CD14-positive monocyte (primary cell): ENCODE data around the gene DDN. TPM values are rescaled to one million over a fixed set of nuclear protein-coding genes. Genes with fewer than 3 reads are reported as not detected.

Experiments used
- DNase-seq, 3 donors: peaks; one replicate each; pipeline ENCODE4 v3.0.0-alpha.2; 2011 to 2022
- H2AFZ ChIP-seq: 2 replicates; pipeline ENCODE4 v1.6.0; 2012; ENCODE audit warnings: mild to moderate bottlenecking, low read depth, low read length, inconsistent platforms; ENCODE audit not compliant: insufficient read depth, poor library complexity, severe bottlenecking
- H3K27ac ChIP-seq, 2 donors: 1 replicate in 1 of 2; 2 replicates in 1 of 2; pipeline ENCODE4 v1.5.1; 2012 to 2013; ENCODE audit warnings: low read length in 2 of 2, control low read depth in 1 of 2, inconsistent platforms in 1 of 2, low read depth in 1 of 2, mild to moderate bottlenecking in 1 of 2
- H3K27me3 ChIP-seq, 2 donors: one replicate each; pipeline versions ENCODE4 v1.6.0 to v1.6.1; 2011 to 2013; ENCODE audit warnings: low read length in 2 of 2; ENCODE audit not compliant: control insufficient read depth in 2 of 2, insufficient read depth in 2 of 2
- H3K36me3 ChIP-seq, 2 donors: replicated peaks in 1 of 2; 1 replicate in 1 of 2; 2 replicates in 1 of 2; pipeline versions ENCODE4 v1.5.1 to v1.6.1; 2012 to 2013; ENCODE audit warnings: low read length in 2 of 2, control low read depth in 1 of 2, inconsistent platforms in 1 of 2, mild to moderate bottlenecking in 1 of 2; ENCODE audit not compliant: insufficient read depth in 2 of 2, control insufficient read depth in 1 of 2
- H3K4me1 ChIP-seq, 2 donors: 1 replicate in 1 of 2; 2 replicates in 1 of 2; pipeline versions ENCODE4 v1.5.1 to v1.6.1; 2012 to 2013; ENCODE audit warnings: low read length in 2 of 2, control low read depth in 1 of 2, inconsistent platforms in 1 of 2, mild to moderate bottlenecking in 1 of 2, moderate library complexity in 1 of 2; ENCODE audit not compliant: insufficient read depth in 2 of 2, control insufficient read depth in 1 of 2
- H3K4me2 ChIP-seq: replicated peaks from 2 replicates; pipeline ENCODE3; 2012; ENCODE audit warnings: low read length, moderate library complexity, mild to moderate bottlenecking; ENCODE audit not compliant: poor library complexity, severe bottlenecking; ENCODE audit errors: extremely low read depth
- H3K4me3 ChIP-seq, 3 experiments: fragments of 200-600 bp in 1 of 3; sonication (generic) in 1 of 3; replicated peaks in 1 of 3; 1 replicate in 2 of 3; 2 replicates in 1 of 3; pipeline ENCODE4 v1.5.1; 2011 to 2013; ENCODE audit warnings: low read length in 3 of 3, mild to moderate bottlenecking in 3 of 3, control low read depth in 2 of 3, low read depth in 2 of 3, inconsistent platforms in 1 of 3, moderate library complexity in 1 of 3
- H3K79me2 ChIP-seq: 2 replicates; pipeline ENCODE4 v1.6.0; 2012; ENCODE audit warnings: mild to moderate bottlenecking, control low read depth, inconsistent platforms, low read length, moderate library complexity; ENCODE audit not compliant: insufficient read depth
- H3K9ac ChIP-seq: 2 replicates; pipeline ENCODE4 v1.6.0; 2017; ENCODE audit warnings: low read length, mild to moderate bottlenecking; ENCODE audit not compliant: insufficient read depth, poor library complexity, severe bottlenecking
- H3K9me3 ChIP-seq, 2 donors: replicated peaks in 1 of 2; 1 replicate in 1 of 2; 2 replicates in 1 of 2; pipeline versions ENCODE4 v1.5.1 to v1.6.1; 2012 to 2013; ENCODE audit warnings: low read length in 2 of 2, control low read depth in 1 of 2; ENCODE audit not compliant: control insufficient read depth in 1 of 2, insufficient read depth in 1 of 2
- H4K20me1 ChIP-seq: 2 replicates; pipeline ENCODE4 v1.6.0; 2012; ENCODE audit warnings: mild to moderate bottlenecking, low read length, control low read depth, moderate library complexity; ENCODE audit not compliant: insufficient read depth
- H3K27ac Mint-ChIP-seq, 7 donors: one replicate each; pipeline ENCODE4 v1.8.0; 2020; ENCODE audit warnings: mild to moderate bottlenecking in 7 of 7, mixed read lengths in 7 of 7, moderate library complexity in 6 of 7, inconsistent platforms in 2 of 7
- H3K27me3 Mint-ChIP-seq, 3 donors: one replicate each; pipeline ENCODE4 v1.8.0; 2021 to 2022; ENCODE audit warnings: low read depth in 3 of 3, mild to moderate bottlenecking in 3 of 3, mixed read lengths in 3 of 3, moderate library complexity in 3 of 3, inconsistent platforms in 1 of 3
- H3K36me3 Mint-ChIP-seq, 2 donors: one replicate each; pipeline ENCODE4 v1.8.0; 2020; ENCODE audit warnings: mixed read lengths in 2 of 2, inconsistent platforms in 1 of 2, mild to moderate bottlenecking in 1 of 2
- H3K4me1 Mint-ChIP-seq: one replicate; pipeline ENCODE4 v1.8.0; 2020; ENCODE audit warnings: mild to moderate bottlenecking, mixed read lengths
- H3K4me3 Mint-ChIP-seq, 2 donors: one replicate each; pipeline ENCODE4 v1.8.0; 2020; ENCODE audit warnings: mild to moderate bottlenecking in 2 of 2, mixed read lengths in 2 of 2, moderate library complexity in 1 of 2
- H3K9me3 Mint-ChIP-seq, 7 donors: one replicate each; pipeline ENCODE4 v1.8.0; 2020 to 2022; ENCODE audit warnings: mixed read lengths in 7 of 7, mild to moderate bottlenecking in 6 of 7, moderate library complexity in 6 of 7, inconsistent platforms in 2 of 7
- CTCF ChIP-seq: fragments of 200-600 bp; IDR thresholded peaks from one replicate; pipeline ENCODE4 v1.8.0; 2022; ENCODE audit warnings: antibody characterized with exemption, mild to moderate bottlenecking
- WGBS: methylation state at CpG from one replicate; pipeline ENCODE4 v1.1.5; 2013; ENCODE audit warnings: missing lambda C conversion rate; ENCODE audit not compliant: insufficient coverage; 5-methylcytosine and 5-hydroxymethylcytosine counted together
- intact Hi-C, 2 donors: fragments of 100-400 bp; cut with micrococcal nuclease; formaldehyde crosslinking; loops; one replicate each; pipeline versions ENCODE4 v1.15.0 to v1.15.1; 2023
- polyA plus RNA-seq, 3 donors: library from polyadenylated mRNA; depleted of rRNA in 1 of 3; unstranded in 2 of 3; stranded (reverse) in 1 of 3; fragments of 300-500 nt in 2 of 3; fragments of >200 nt in 1 of 3; fragmentation: Illumina TruSeq in 2 of 3; gene quantifications; 1 replicate in 2 of 3; 2 replicates in 1 of 3; pipeline ENCODE4 v1.2.3, GENCODE V29; 2012 to 2021

The DDN gene
- polyA plus RNA-seq, 3 donors, result 0.27 TPM; not detected in 2

- intact Hi-C loops, result loop anchor here in 1 of 2 donors (10.0 kb wide), 1 partner anchor 54 kb away; no protein-coding TSS in a partner anchor
- Histone ChIP-seq H3K36me3 (no peaks in the 10 kb centered on the region), H3K9ac (no peak overlapping the region), H3K4me2 (no peak overlapping the region), H4K20me1 (no peaks in the 10 kb centered on the region), H3K27me3 (peaks cover 43 to 79% of the 10 kb centered on the region in 2 donors), H3K79me2 (no peaks in the 10 kb centered on the region), H2AFZ (no peak overlapping the region), H3K4me3 (no peak overlapping the region), H3K9me3 (no peaks in the 10 kb centered on the region), H3K27ac (no peak overlapping the region), H3K4me1 (peaks cover 5 to 6% of the 10 kb centered on the region in 2 donors)
- Mint-ChIP-seq H3K9me3 (peaks cover 0 to 10% (median 2%) of the 10 kb centered on the region in 7 donors), H3K27ac (no peak overlapping the region), H3K4me3 (no peak overlapping the region), H3K27me3 (peaks cover 67 to 93% (median 79%) of the 10 kb centered on the region in 3 donors), H3K4me1 (peaks cover 12% of the 10 kb centered on the region), H3K36me3 (peaks cover 0 to 9% of the 10 kb centered on the region in 2 donors)
- no peak for DNase-seq
- TF ChIP-seq CTCF, result no peak
Measured at GRCh38 chr12:48990552-48990951, 8.6 kb downstream of the DDN start.

DNA sequence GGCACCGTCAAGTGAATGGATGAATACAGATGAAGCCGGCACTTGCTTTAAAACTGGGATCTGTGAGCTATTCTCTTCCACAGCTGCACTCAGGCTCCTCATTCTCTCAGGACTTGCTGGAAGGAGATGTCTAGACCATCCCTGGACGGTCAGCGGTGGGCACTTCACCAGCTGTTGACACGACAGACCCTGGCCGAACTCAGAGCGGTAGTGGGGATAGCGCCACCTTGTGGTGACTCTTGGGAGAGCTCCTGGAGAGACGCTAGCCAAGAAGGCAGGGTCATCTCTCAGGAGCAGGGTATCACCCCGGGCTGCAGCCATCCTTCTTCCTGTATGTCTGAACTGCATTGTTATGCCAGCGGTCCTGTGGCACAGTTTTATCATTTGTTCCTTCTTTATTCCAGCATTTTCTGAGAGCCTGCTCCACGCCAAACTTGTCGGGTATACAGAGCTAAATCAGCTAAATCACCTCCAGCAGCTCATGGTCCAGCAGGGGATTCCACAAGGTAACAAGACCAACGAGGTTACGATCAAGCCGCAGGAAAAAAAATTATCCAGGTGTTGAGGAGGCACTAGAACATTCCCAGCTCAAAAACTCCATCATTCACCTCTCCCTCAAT is 11.0 kb downstream of the DDN start:
- Histone ChIP-seq H2AFZ (no peak overlapping the region), H3K27me3 (peaks cover 39 to 78% of the 10 kb centered on the region in 2 donors), H4K20me1 (no peaks in the 10 kb centered on the region), H3K9ac (no peak overlapping the region), H3K36me3 (no peaks in the 10 kb centered on the region), H3K79me2 (no peaks in the 10 kb centered on the region), H3K9me3 (no peaks in the 10 kb centered on the region), H3K27ac (no peak overlapping the region), H3K4me1 (no peaks in the 10 kb centered on the region), H3K4me3 (no peak overlapping the region), H3K4me2 (no peak overlapping the region)
- WGBS, result 18% methylated on average over 12 of the region's 16 CpGs
- Mint-ChIP-seq H3K4me1 (peaks cover 4% of the 10 kb centered on the region), H3K27me3 (peaks cover 66 to 92% (median 79%) of the 10 kb centered on the region in 3 donors), H3K36me3 (no peaks in the 10 kb centered on the region), H3K4me3 (peak overlapping the region in 1 of 2 donors; percentile 64), H3K9me3 (peaks cover 0 to 3% (median 0%) of the 10 kb centered on the region in 7 donors), H3K27ac (peak overlapping the region in 1 of 7 donors; percentile 49)
- TF ChIP-seq CTCF, result peak; percentile 97
- DNase-seq, result peak in 2 of 3 donors; percentile 69 to 70
- intact Hi-C loops, result loop anchor here in 1 of 2 donors (10.0 kb wide), 1 partner anchor 133 kb away; the partner anchor contains the start of gene DDX23
